Ishikawa (cell line): Measurements from ENCODE around the gene IL1B.

Source experiments
- CEBPB ChIP-seq: IDR thresholded peaks from 2 replicates; pipeline ENCODE4 v1.6.1; 2012
- CREB1 ChIP-seq: IDR thresholded peaks from 2 replicates; pipeline ENCODE4 v1.6.1; 2012; ENCODE audit warnings: low read depth
- EGR1 ChIP-seq: IDR thresholded peaks from 2 replicates; pipeline ENCODE4 v1.6.1; 2012
- EP300 ChIP-seq: IDR thresholded peaks from 2 replicates; pipeline ENCODE4 v1.6.1; 2012; ENCODE audit warnings: borderline replicate concordance
- FOXM1 ChIP-seq: IDR thresholded peaks from 2 replicates; pipeline ENCODE4 v1.6.1; 2012; ENCODE audit warnings: low read depth, borderline replicate concordance
- RAD21 ChIP-seq: IDR thresholded peaks from 2 replicates; pipeline ENCODE4 v1.6.1; 2012; ENCODE audit warnings: low read depth
- TAF1 ChIP-seq: IDR thresholded peaks from 2 replicates; pipeline ENCODE4 v1.6.1; 2012; ENCODE audit warnings: low read depth, mild to moderate bottlenecking
- TEAD4 ChIP-seq: IDR thresholded peaks from 2 replicates; pipeline ENCODE4 v1.6.1; 2012
- YY1 ChIP-seq: IDR thresholded peaks from 2 replicates; pipeline ENCODE4 v1.6.1; 2012; ENCODE audit warnings: low read depth
- ZBTB7A ChIP-seq: IDR thresholded peaks from 2 replicates; pipeline ENCODE4 v1.6.1; 2012; ENCODE audit warnings: low read depth
- TF ChIP-seq, protein P1 (sequence below): IDR thresholded peaks from 2 replicates; pipeline ENCODE4 v1.6.1; 2012
- TF ChIP-seq, protein P2 (sequence below): IDR thresholded peaks from 2 replicates; pipeline ENCODE4 v1.6.1; 2012
- TF ChIP-seq, protein P3 (sequence below): IDR thresholded peaks from 2 replicates; pipeline ENCODE4 v1.6.1; 2012; ENCODE audit warnings: low read depth, mild to moderate bottlenecking

DNA sequence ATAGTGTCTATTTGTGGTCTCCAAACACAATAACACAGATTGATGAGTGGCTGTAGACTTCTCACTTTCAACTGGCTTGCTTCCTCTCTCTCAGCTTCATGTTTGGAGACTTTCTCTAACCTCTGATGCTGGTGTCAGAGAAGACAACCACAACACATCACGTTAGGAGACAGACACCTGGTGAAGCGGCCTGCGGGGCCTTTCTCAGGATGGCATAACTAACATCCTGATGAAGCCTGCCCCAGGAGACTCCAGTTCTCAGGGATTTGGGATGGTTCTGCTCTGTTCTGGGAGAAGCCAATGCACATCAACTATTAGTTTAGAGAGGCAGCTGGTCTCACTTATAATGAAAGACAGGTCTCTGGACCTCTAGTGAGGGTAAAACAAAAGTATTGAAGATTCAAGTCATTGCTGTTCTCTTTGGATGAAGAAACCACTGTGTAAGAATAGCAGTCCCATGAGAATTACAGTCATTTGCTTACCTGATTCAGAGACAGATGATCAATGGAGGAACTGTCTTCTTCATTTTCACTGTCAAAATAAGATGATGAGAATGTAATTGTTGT lies 54.3 kb downstream of the IL1B start:
- TF ChIP-seq, protein P1, sequence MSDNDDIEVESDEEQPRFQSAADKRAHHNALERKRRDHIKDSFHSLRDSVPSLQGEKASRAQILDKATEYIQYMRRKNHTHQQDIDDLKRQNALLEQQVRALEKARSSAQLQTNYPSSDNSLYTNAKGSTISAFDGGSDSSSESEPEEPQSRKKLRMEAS = no peak
- TF ChIP-seq FOXM1 = no peak
- TF ChIP-seq, protein P2, sequence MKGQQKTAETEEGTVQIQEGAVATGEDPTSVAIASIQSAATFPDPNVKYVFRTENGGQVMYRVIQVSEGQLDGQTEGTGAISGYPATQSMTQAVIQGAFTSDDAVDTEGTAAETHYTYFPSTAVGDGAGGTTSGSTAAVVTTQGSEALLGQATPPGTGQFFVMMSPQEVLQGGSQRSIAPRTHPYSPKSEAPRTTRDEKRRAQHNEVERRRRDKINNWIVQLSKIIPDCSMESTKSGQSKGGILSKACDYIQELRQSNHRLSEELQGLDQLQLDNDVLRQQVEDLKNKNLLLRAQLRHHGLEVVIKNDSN = no peak
- TF ChIP-seq TAF1 = no peak
- no peak for TF ChIP-seq YY1
- TF ChIP-seq TEAD4 = no peak
- TF ChIP-seq CREB1 = no peak
- no peak for TF ChIP-seq EP300
- TF ChIP-seq CEBPB = no peak
- TF ChIP-seq RAD21 = no peak
- TF ChIP-seq, protein P3, sequence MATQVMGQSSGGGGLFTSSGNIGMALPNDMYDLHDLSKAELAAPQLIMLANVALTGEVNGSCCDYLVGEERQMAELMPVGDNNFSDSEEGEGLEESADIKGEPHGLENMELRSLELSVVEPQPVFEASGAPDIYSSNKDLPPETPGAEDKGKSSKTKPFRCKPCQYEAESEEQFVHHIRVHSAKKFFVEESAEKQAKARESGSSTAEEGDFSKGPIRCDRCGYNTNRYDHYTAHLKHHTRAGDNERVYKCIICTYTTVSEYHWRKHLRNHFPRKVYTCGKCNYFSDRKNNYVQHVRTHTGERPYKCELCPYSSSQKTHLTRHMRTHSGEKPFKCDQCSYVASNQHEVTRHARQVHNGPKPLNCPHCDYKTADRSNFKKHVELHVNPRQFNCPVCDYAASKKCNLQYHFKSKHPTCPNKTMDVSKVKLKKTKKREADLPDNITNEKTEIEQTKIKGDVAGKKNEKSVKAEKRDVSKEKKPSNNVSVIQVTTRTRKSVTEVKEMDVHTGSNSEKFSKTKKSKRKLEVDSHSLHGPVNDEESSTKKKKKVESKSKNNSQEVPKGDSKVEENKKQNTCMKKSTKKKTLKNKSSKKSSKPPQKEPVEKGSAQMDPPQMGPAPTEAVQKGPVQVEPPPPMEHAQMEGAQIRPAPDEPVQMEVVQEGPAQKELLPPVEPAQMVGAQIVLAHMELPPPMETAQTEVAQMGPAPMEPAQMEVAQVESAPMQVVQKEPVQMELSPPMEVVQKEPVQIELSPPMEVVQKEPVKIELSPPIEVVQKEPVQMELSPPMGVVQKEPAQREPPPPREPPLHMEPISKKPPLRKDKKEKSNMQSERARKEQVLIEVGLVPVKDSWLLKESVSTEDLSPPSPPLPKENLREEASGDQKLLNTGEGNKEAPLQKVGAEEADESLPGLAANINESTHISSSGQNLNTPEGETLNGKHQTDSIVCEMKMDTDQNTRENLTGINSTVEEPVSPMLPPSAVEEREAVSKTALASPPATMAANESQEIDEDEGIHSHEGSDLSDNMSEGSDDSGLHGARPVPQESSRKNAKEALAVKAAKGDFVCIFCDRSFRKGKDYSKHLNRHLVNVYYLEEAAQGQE = no peak
- no peak for TF ChIP-seq EGR1
- no peak for TF ChIP-seq ZBTB7A
